Duodenal mucosa (tissue), 2 donors: Measurements from ENCODE around the gene WDR35.

ENCODE experiments used
- H3K27ac ChIP-seq: one replicate; pipeline ENCODE4 v1.7.0; 2013; ENCODE audit warnings: low read depth, low read length
- H3K27me3 ChIP-seq, 2 donors: one replicate each; pipeline ENCODE4 v1.7.0; 2013; ENCODE audit warnings: low read length in 2 of 2, control low read depth in 1 of 2; ENCODE audit not compliant: insufficient read depth in 2 of 2, control insufficient read depth in 1 of 2
- H3K36me3 ChIP-seq, 2 donors: one replicate each; pipeline ENCODE4 v1.7.0; 2013; ENCODE audit warnings: low read length in 2 of 2, control low read depth in 1 of 2; ENCODE audit not compliant: insufficient read depth in 2 of 2, control insufficient read depth in 1 of 2
- H3K4me1 ChIP-seq, 2 donors: one replicate each; pipeline ENCODE4 v1.7.0; 2013; ENCODE audit warnings: low read length in 2 of 2, control low read depth in 1 of 2; ENCODE audit not compliant: insufficient read depth in 2 of 2, control insufficient read depth in 1 of 2
- H3K4me3 ChIP-seq, 2 donors: one replicate each; pipeline ENCODE4 v1.7.0; 2013; ENCODE audit warnings: low read length in 2 of 2, low read depth in 1 of 2
- H3K9ac ChIP-seq, 2 donors: one replicate each; pipeline ENCODE4 v1.7.0; 2013; ENCODE audit warnings: low read length in 2 of 2, low read depth in 1 of 2
- H3K9me3 ChIP-seq, 2 donors: one replicate each; pipeline ENCODE4 v1.7.0; 2013; ENCODE audit warnings: low read length in 2 of 2, control low read depth in 1 of 2; ENCODE audit not compliant: control insufficient read depth in 1 of 2

WDR35 gene

GRCh38 chr2:19875280-19875679 lies 114.6 kb downstream of the WDR35 start:
- Histone ChIP-seq H3K27ac (no peak overlapping the region), H3K27me3 (no peaks in the 10 kb centered on the region), H3K36me3 (no peaks in the 10 kb centered on the region), H3K9me3 (no peaks in the 10 kb centered on the region), H3K4me1 (no peaks in the 10 kb centered on the region), H3K4me3 (no peak overlapping the region), H3K9ac (no peak overlapping the region)

DNA sequence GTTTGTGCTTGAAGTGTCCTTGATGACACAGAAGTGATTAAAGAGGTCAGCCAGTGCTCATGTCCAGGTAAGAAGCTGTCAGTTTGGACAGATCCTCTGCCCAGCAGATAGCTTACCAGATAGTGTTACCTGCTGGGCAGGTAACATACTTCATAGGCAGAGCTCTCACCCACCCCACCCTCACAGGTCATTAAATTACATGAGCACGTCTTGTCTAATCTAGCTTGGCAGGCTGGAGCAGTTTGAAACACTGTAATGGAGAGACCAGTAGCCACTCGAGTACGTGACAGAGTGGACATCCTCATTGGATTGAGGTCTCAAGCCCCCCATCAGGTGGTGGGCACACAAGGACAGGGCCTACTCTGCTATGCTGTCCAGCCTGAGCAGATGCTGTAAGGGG lies 115.2 kb downstream of the WDR35 start:
- Histone ChIP-seq H3K27ac (no peak overlapping the region), H3K9me3 (no peaks in the 10 kb centered on the region), H3K4me3 (no peak overlapping the region), H3K4me1 (no peaks in the 10 kb centered on the region), H3K27me3 (no peaks in the 10 kb centered on the region), H3K9ac (no peak overlapping the region), H3K36me3 (no peaks in the 10 kb centered on the region)

- Histone ChIP-seq H3K9ac (no peak overlapping the region), H3K27me3 (peaks cover 0 to 3% of the 10 kb centered on the region in 2 donors), H3K4me3 (no peak overlapping the region), H3K9me3 (no peaks in the 10 kb centered on the region), H3K27ac (no peak overlapping the region), H3K36me3 (no peaks in the 10 kb centered on the region), H3K4me1 (peaks cover 7 to 8% of the 10 kb centered on the region in 2 donors)
Observed at GRCh38 chr2:19873014-19873413, 116.9 kb downstream of the WDR35 start.

DNA sequence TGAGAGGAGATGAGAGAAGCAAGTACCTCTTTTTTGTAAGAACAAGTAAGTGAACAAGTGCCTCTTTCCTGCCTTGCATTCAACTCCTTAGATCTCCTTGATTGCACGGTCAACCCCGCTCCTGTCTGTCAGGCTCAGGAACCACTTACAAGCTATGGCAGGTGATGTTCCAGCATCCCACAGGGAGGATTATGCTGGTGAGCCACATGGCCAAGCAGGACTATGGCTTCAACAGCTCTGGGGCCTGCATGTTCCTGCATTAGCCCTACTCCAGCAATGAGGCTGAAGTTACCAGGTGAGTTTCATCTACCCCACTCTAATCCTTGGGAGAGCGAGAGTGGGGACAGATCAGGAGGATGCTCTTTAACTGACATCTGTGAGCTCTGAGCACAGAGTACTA lies 117.6 kb downstream of the WDR35 start:
- Histone ChIP-seq H3K4me3 (no peak overlapping the region), H3K36me3 (no peaks in the 10 kb centered on the region), H3K4me1 (peaks cover 7 to 8% of the 10 kb centered on the region in 2 donors), H3K27ac (no peak overlapping the region), H3K27me3 (peaks cover 0 to 3% of the 10 kb centered on the region in 2 donors), H3K9ac (no peak overlapping the region), H3K9me3 (no peaks in the 10 kb centered on the region)

- H3K4me3 ChIP-seq: no peak overlapping the region
Observed at GRCh38 chr2:19871836-19872235, 118.1 kb downstream of the WDR35 start.

GRCh38 chr2:19870792-19871191 lies 119.1 kb downstream of the WDR35 start:
- no peak overlapping the region for H3K9ac ChIP-seq
- H3K36me3 ChIP-seq: no peaks in the 10 kb centered on the region
- no peak overlapping the region for H3K27ac ChIP-seq
- H3K4me1 ChIP-seq: peaks cover 7 to 8% of the 10 kb centered on the region in 2 donors
- no peak overlapping the region for H3K4me3 ChIP-seq
- H3K9me3 ChIP-seq: no peaks in the 10 kb centered on the region
- peaks cover 0 to 3% of the 10 kb centered on the region in 2 donors for H3K27me3 ChIP-seq

More at GRCh38 chr2:19871836-19872235, 118.1 kb downstream of the WDR35 start:
- no peak overlapping the region for H3K9ac ChIP-seq
- no peak overlapping the region for H3K27ac ChIP-seq
- H3K4me1 ChIP-seq: peaks cover 7 to 8% of the 10 kb centered on the region in 2 donors
- no peaks in the 10 kb centered on the region for H3K36me3 ChIP-seq
- H3K9me3 ChIP-seq: no peaks in the 10 kb centered on the region
- peaks cover 0 to 3% of the 10 kb centered on the region in 2 donors for H3K27me3 ChIP-seq

DNA sequence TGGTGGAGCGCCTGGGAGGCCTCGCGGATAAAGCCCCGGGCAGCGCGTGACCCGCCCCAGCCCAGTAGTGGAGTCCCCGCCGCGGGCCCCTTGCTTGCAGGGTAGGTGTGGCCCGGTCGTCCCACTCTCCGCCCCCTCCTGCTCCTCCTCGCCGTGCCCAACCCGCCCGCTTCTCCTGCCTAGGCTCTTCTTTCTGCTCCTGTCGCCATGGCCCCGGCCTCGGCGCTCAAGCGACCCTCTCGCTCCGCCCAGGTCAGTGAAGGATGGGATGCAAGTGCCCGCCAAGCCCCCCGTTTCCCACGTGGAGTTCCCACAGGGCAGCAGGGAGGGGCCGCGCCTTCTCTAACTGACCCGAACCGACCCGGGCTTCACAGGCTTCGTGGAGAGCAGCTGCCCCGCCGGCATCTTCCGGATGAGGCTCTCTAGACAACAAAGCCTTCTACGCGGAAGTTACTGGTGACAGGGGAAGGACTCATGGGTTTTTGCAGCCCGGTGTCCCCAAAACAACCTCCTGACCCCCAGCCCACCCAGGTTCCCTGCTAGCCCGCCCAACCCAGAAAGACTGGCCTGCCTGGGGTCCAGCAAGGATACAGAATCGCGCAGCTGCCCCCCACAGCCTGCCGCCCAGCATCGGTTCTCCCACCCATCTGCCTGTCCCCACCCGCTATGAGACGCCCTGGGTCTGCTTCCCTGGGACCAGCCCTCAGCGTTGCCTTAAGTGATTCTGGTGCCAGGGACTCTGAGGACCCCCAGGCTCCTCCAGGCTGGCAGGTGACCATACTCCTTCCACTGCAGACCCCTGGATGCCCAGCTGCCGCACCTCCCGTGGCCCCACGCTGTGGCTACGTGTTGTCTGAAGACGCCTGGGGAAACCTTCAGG lies 121.0 kb downstream of the WDR35 start:
- peaks cover 7 to 8% of the 10 kb centered on the region in 2 donors for H3K4me1 ChIP-seq
- H3K27ac ChIP-seq: no peak overlapping the region
- no peaks in the 10 kb centered on the region for H3K36me3 ChIP-seq
- H3K9ac ChIP-seq: peak overlapping the region in 1 of 2 donors; percentile 42
- H3K9me3 ChIP-seq: no peaks in the 10 kb centered on the region
- H3K4me3 ChIP-seq: peak overlapping the region; percentile 61 to 63
- H3K27me3 ChIP-seq: peaks cover 0 to 5% of the 10 kb centered on the region in 2 donors

DNA sequence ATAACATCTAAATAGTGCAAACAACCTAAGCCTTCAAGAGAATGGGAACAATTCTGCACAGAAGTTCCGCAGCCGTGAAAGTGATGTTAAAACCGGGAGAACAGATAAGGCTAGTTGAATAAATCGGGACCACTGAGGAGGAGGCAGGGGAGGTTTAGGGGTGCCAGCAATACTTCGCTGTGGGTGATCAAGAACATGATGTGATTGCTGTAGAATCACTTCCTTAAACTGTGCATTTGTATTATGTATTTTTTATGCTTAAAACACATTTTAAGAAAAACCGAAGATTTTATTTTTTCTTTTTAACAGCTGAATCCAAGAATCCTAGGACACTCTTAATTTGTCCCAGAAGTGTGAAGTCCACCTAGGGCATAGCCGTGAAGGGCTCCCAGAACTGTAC lies 121.7 kb downstream of the WDR35 start:
- Histone ChIP-seq H3K9me3 (no peaks in the 10 kb centered on the region), H3K4me3 (peak overlapping the region; percentile 61 to 63), H3K27me3 (peaks cover 0 to 5% of the 10 kb centered on the region in 2 donors), H3K9ac (no peak overlapping the region), H3K4me1 (peaks cover 11 to 14% of the 10 kb centered on the region in 2 donors), H3K27ac (no peak overlapping the region), H3K36me3 (no peaks in the 10 kb centered on the region)

- Histone ChIP-seq H3K27me3 (peaks cover 0 to 5% of the 10 kb centered on the region in 2 donors), H3K9me3 (no peaks in the 10 kb centered on the region), H3K27ac (no peak overlapping the region), H3K36me3 (no peaks in the 10 kb centered on the region), H3K4me3 (no peak overlapping the region), H3K4me1 (peaks cover 11 to 16% of the 10 kb centered on the region in 2 donors), H3K9ac (no peak overlapping the region)
Observed at GRCh38 chr2:19866771-19867170, 123.1 kb downstream of the WDR35 start.

GRCh38 chr2:19865151-19865550 lies 124.8 kb downstream of the WDR35 start:
- H3K9ac ChIP-seq: no peak overlapping the region
- peaks cover 0 to 5% of the 10 kb centered on the region in 2 donors for H3K27me3 ChIP-seq
- H3K36me3 ChIP-seq: no peaks in the 10 kb centered on the region
- peaks cover 11 to 16% of the 10 kb centered on the region in 2 donors for H3K4me1 ChIP-seq
- H3K9me3 ChIP-seq: no peaks in the 10 kb centered on the region
- H3K4me3 ChIP-seq: no peak overlapping the region
- no peak overlapping the region for H3K27ac ChIP-seq
